Loucy (cell line): ENCODE data around the gene RIN3.

Experiments used
- H2AFZ ChIP-seq: fragments of 200-600 bp; sonication (generic); 2 replicates; pipeline ENCODE4 v1.6.0; 2016; ENCODE audit warnings: antibody characterized with exemption, mild to moderate bottlenecking, low read length, moderate library complexity
- H3F3A ChIP-seq: fragments of 200-600 bp; 2 replicates; pipeline ENCODE4 v1.6.0; 2016; ENCODE audit warnings: antibody characterized with exemption, low read depth, mild to moderate bottlenecking
- H3K27me3 ChIP-seq: fragments of 200-600 bp; sonication (generic); 2 replicates; pipeline ENCODE4 v1.6.1; 2014; ENCODE audit warnings: low read length, mild to moderate bottlenecking; ENCODE audit not compliant: insufficient read depth, poor library complexity, severe bottlenecking
- H3K36me3 ChIP-seq: fragments of 200-600 bp; sonication (generic); 2 replicates; pipeline ENCODE4 v1.6.1; 2016; ENCODE audit warnings: low read length; ENCODE audit not compliant: insufficient read depth
- H3K4me1 ChIP-seq: fragments of 200-600 bp; sonication (generic); 2 replicates; pipeline ENCODE4 v1.5.1; 2014; ENCODE audit warnings: low read length, mild to moderate bottlenecking; ENCODE audit not compliant: insufficient read depth, poor library complexity, severe bottlenecking
- H3K4me2 ChIP-seq: fragments of 200-600 bp; sonication (generic); 2 replicates; pipeline ENCODE4 v1.6.0; 2014; ENCODE audit warnings: antibody characterized with exemption, low read length, low read depth, mild to moderate bottlenecking; ENCODE audit not compliant: poor library complexity, severe bottlenecking
- H3K4me3 ChIP-seq: fragments of 200-600 bp; sonication (generic); 2 replicates; pipeline ENCODE4 v1.5.1; 2014; ENCODE audit warnings: low read length, mild to moderate bottlenecking, mixed read lengths; ENCODE audit not compliant: poor library complexity, severe bottlenecking
- H3K79me2 ChIP-seq: fragments of 200-600 bp; sonication (generic); 2 replicates; pipeline ENCODE4 v1.6.1; 2014; ENCODE audit warnings: low read length; ENCODE audit not compliant: insufficient read depth
- H3K9ac ChIP-seq: fragments of 200-600 bp; sonication (generic); 2 replicates; pipeline ENCODE4 v1.6.0; 2014; ENCODE audit warnings: mild to moderate bottlenecking, low read depth, low read length, moderate library complexity; ENCODE audit not compliant: poor library complexity, severe bottlenecking
- H3K9me2 ChIP-seq: fragments of 200-600 bp; sonication (generic); replicated peaks from 2 replicates; pipeline ENCODE4 v1.6.1; 2016; ENCODE audit warnings: low read depth, low read length, mixed read lengths
- H3K9me3 ChIP-seq: fragments of 200-600 bp; sonication (generic); 2 replicates; pipeline ENCODE4 v1.6.1; 2014; ENCODE audit warnings: mild to moderate bottlenecking, antibody characterized with exemption, low read length, low read depth; ENCODE audit not compliant: insufficient read depth
- H4K20me1 ChIP-seq: fragments of 200-600 bp; sonication (generic); 2 replicates; pipeline ENCODE4 v1.6.0; 2014; ENCODE audit warnings: antibody characterized with exemption, low read length, mild to moderate bottlenecking; ENCODE audit not compliant: insufficient read depth, poor library complexity, severe bottlenecking
- EZH2phosphoT487 ChIP-seq: fragments of 200-600 bp; IDR thresholded peaks from 2 replicates; pipeline ENCODE4 v1.6.1; 2018; ENCODE audit warnings: antibody characterized with exemption, mild to moderate bottlenecking, moderate library complexity, borderline replicate concordance
- TF ChIP-seq, protein P1 (sequence below): fragments of 200-600 bp; sonication (generic); conservative IDR thresholded peaks from 2 replicates; pipeline ENCODE4 v1.5.1; 2014; ENCODE audit warnings: mild to moderate bottlenecking, antibody characterized with exemption, low read length

RIN3 gene

DNA sequence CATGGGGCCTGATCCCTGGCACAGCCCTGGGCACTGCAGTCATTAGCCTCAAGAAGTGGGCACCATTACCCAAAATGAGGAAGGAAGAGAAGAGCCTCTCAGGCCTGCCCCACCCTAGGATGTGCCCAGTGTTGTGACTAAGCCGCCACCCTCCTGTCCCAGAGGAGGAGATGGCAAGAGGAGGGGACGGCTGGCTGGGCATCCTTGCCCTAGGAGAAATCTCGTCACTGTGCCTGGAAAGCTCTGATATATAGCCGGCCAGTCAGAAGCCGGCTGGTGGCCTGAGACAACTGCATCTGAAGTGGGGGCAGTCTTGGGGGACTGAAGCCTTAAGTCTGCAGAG lies 119.7 kb downstream of the RIN3 start:
- H3K36me3 ChIP-seq: peaks cover 14% of the 10 kb centered on the region; the same call in 1 of the 2 replicates
- peaks cover 3% of the 10 kb centered on the region for H4K20me1 ChIP-seq
- no peaks in the 10 kb centered on the region for H3K4me1 ChIP-seq
- no peaks in the 10 kb centered on the region for H3K9me2 ChIP-seq
- no peak overlapping the region for H2AFZ ChIP-seq
- H3K9me3 ChIP-seq: no peaks in the 10 kb centered on the region
- no peak overlapping the region for H3K9ac ChIP-seq
- no peak for TF ChIP-seq EZH2phosphoT487
- TF ChIP-seq, protein P1, sequence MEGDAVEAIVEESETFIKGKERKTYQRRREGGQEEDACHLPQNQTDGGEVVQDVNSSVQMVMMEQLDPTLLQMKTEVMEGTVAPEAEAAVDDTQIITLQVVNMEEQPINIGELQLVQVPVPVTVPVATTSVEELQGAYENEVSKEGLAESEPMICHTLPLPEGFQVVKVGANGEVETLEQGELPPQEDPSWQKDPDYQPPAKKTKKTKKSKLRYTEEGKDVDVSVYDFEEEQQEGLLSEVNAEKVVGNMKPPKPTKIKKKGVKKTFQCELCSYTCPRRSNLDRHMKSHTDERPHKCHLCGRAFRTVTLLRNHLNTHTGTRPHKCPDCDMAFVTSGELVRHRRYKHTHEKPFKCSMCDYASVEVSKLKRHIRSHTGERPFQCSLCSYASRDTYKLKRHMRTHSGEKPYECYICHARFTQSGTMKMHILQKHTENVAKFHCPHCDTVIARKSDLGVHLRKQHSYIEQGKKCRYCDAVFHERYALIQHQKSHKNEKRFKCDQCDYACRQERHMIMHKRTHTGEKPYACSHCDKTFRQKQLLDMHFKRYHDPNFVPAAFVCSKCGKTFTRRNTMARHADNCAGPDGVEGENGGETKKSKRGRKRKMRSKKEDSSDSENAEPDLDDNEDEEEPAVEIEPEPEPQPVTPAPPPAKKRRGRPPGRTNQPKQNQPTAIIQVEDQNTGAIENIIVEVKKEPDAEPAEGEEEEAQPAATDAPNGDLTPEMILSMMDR: no peak
- no peaks in the 10 kb centered on the region for H3K27me3 ChIP-seq
- H3K4me3 ChIP-seq: no peak overlapping the region
- H3F3A ChIP-seq: no peaks in the 10 kb centered on the region
- H3K4me2 ChIP-seq: no peak overlapping the region
- H3K79me2 ChIP-seq: no peaks in the 10 kb centered on the region

DNA sequence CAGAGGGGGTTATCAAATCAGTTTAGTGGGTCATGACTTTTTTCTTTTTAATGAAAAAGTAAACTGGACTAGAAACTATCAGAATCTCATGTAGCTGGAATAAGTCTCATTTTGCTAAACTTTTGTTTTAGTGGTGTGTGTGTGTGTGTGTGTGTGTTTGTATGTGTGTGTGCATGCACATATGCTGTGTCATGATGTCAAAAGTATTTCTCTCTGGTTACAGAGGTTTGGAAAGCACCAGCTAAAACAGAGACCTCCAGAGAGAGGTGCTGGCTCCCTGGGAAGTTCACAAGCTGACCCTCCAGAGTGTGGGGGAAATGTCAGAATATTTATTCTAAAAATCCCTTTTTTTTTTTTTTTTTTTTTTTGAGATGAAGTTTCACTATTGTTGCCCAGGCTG lies 120.1 kb downstream of the RIN3 start:
- no peak overlapping the region for H3K4me2 ChIP-seq
- H2AFZ ChIP-seq: no peak overlapping the region
- H3K9me2 ChIP-seq: no peaks in the 10 kb centered on the region
- peaks cover 14% of the 10 kb centered on the region; the same call in 1 of the 2 replicates for H3K36me3 ChIP-seq
- no peak overlapping the region for H3K4me3 ChIP-seq
- H3K27me3 ChIP-seq: no peaks in the 10 kb centered on the region
- peaks cover 3% of the 10 kb centered on the region for H4K20me1 ChIP-seq
- H3F3A ChIP-seq: no peaks in the 10 kb centered on the region
- H3K79me2 ChIP-seq: no peaks in the 10 kb centered on the region
- H3K9ac ChIP-seq: no peak overlapping the region
- H3K9me3 ChIP-seq: no peaks in the 10 kb centered on the region
- no peak for TF ChIP-seq EZH2phosphoT487
- TF ChIP-seq, protein P1: no peak
- no peaks in the 10 kb centered on the region for H3K4me1 ChIP-seq

DNA sequence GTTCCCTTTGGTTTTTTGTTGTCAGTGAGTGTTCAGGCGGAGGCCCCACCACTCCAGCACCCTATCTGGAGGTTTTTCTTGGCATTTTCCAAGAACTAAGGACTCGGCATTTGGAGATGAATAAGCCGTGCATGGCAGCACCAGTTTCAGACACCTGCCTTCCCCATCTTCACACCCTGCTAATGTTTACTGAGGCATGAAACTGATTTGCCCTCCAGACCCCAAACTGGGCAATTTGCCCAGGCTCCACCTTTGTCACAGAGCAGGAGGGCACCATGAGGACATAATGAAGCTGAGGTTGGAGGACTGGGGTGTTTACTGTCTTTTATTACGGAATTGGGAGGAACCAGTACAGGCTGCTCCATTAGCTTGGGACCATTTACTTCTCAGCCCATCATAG lies 121.5 kb downstream of the RIN3 start:
- Histone ChIP-seq H3F3A (no peaks in the 10 kb centered on the region), H2AFZ (no peak overlapping the region), H3K9me3 (no peaks in the 10 kb centered on the region), H4K20me1 (peaks cover 3% of the 10 kb centered on the region), H3K36me3 (peaks cover 6% of the 10 kb centered on the region; the same call in 1 of the 2 replicates), H3K9ac (no peak overlapping the region), H3K9me2 (no peaks in the 10 kb centered on the region), H3K27me3 (no peaks in the 10 kb centered on the region), H3K4me3 (no peak overlapping the region), H3K79me2 (no peaks in the 10 kb centered on the region), H3K4me2 (no peak overlapping the region), H3K4me1 (no peaks in the 10 kb centered on the region)
- TF ChIP-seq EZH2phosphoT487: no peak
- TF ChIP-seq, protein P1: no peak
